ENCODE results near the gene BMPER. TPM values are rescaled to one million over a fixed set of nuclear protein-coding genes. Genes with fewer than 3 reads are reported as not detected.
A peak's percentile ranks its signal among the peaks of the same experiment; 100 is the strongest.

BMPER gene
- polyA plus RNA-seq, 1 experiment, result 8.8 TPM

DNA sequence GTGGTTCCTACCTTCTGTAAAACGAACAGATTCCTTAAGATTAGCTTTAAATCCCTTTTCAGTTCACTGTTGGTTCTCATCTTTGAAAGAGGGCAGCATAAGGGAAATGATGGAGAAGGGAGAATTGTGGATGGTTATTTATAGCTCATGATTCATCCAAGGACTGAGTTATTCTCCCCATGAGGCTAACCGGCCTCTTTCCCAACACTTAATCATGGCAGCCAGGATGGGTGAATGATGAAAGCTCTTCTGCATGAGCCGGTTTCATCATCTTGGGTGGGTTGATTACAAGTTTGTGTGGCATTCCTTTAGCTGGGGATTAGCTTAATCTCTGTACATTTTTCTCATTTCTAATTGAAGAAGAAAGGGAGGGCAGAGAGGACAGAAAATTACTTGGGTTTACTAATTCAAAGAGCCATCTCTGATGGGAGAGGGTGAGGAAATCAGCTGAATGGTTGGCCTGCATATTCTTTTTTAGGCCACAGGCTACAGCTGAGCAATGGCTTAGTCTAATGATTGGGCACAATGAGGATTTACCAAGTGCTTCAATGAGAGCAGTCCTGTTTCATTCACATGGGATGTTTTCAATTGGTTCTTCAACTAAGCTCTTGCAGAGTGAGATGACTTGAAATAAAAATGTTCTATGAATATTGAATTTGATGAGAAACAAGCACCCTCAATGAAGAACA is 250.0 kb downstream of the BMPER start:
- DNase-seq (ENCODE audit: low read depth), result peak; percentile 89
- TF ChIP-seq, protein P1, sequence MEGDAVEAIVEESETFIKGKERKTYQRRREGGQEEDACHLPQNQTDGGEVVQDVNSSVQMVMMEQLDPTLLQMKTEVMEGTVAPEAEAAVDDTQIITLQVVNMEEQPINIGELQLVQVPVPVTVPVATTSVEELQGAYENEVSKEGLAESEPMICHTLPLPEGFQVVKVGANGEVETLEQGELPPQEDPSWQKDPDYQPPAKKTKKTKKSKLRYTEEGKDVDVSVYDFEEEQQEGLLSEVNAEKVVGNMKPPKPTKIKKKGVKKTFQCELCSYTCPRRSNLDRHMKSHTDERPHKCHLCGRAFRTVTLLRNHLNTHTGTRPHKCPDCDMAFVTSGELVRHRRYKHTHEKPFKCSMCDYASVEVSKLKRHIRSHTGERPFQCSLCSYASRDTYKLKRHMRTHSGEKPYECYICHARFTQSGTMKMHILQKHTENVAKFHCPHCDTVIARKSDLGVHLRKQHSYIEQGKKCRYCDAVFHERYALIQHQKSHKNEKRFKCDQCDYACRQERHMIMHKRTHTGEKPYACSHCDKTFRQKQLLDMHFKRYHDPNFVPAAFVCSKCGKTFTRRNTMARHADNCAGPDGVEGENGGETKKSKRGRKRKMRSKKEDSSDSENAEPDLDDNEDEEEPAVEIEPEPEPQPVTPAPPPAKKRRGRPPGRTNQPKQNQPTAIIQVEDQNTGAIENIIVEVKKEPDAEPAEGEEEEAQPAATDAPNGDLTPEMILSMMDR (IDR thresholded peaks at IDR 0.05; ENCODE audit: insufficient read depth, low read depth, low read length), result no peak
- CTCF ChIA-PET, result interaction anchor here (0.8 to 4.6 kb wide), 7 partner anchors 10 to 173 kb away, joined by 3 to 33 read pairs (median 4); no protein-coding TSS in a partner anchor
- Histone ChIP-seq H3K27me3 (ENCODE audit: control insufficient read depth, insufficient read depth, low read length) (no peaks in the 10 kb centered on the region), H3K36me3 (ENCODE audit: control insufficient read depth, insufficient read depth, low read length) (no peaks in the 10 kb centered on the region), H3K4me3 (ENCODE audit: low read depth, low read length) (no peak overlapping the region)
- POLR2A ChIA-PET, result interaction anchor here (1.0 kb wide), 1 partner anchor 10 kb away, joined by 4 read pairs; no protein-coding TSS in a partner anchor

DNA sequence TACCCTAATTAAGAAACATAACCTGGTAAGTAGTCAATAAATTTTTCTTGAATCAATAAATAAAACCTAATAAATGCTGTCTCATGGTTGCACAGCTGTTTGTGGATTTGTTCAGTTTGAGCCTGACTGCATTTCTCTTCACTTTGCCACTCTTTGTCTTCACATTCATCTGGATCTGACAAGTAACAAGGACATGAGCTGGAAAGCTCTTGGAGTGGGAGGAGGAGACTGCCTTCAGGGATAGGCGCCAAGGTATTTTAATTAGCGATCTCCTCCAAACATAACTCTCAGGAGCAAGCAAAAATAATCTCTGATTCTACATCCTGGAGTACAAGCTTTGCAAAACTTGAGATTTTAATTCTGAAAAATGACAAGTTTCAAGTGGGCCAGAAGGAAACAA is 251.0 kb downstream of the BMPER start:
- DNase-seq (ENCODE audit: low read depth), result no peak
- no peaks in the 10 kb centered on the region for H3K27me3 ChIP-seq (ENCODE audit: control insufficient read depth, insufficient read depth, low read length)
- TF ChIP-seq, protein P1 (IDR thresholded peaks at IDR 0.05; ENCODE audit: insufficient read depth, low read depth, low read length), result no peak
- no peaks in the 10 kb centered on the region for H3K36me3 ChIP-seq (ENCODE audit: control insufficient read depth, insufficient read depth, low read length)
- H3K4me3 ChIP-seq (ENCODE audit: low read depth, low read length), result no peak overlapping the region
- ChIA-PET POLR2A (no interaction called here), CTCF (interaction anchor here (0.8 to 4.6 kb wide), 7 partner anchors 9 to 167 kb away, joined by 4 to 33 read pairs (median 5); no protein-coding TSS in a partner anchor)

DNA sequence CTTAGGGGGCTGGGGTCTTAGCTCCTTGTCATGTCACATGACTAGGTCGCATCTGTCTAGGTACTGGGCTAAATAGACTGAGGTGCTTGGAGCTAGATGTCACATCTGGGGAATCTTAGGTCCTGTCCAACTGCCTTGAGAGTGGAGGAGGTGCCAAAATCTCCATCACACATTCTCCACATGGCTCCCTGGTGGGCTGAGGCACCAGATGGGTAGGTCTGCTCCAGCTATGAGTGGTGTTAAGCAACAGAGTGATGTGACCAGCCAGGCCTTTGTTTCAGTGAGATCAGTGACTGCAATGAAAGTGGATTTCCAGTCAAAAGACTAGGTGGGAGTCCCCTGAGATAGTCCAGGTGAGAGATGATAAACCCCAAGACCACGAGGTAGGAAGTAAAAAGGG is 251.8 kb downstream of the BMPER start:
- Histone ChIP-seq H3K36me3 (ENCODE audit: control insufficient read depth, insufficient read depth, low read length) (no peaks in the 10 kb centered on the region), H3K27me3 (ENCODE audit: control insufficient read depth, insufficient read depth, low read length) (no peaks in the 10 kb centered on the region), H3K4me3 (ENCODE audit: low read depth, low read length) (no peak overlapping the region)
- ChIA-PET CTCF (interaction anchor here (1.0 to 4.6 kb wide), 4 partner anchors 8 to 914 kb away, joined by 3 to 33 read pairs (median 5); no protein-coding TSS in a partner anchor), POLR2A (no interaction called here)
- no peak for DNase-seq (ENCODE audit: low read depth)
- TF ChIP-seq, protein P1 (IDR thresholded peaks at IDR 0.05; ENCODE audit: insufficient read depth, low read depth, low read length), result no peak

DNA sequence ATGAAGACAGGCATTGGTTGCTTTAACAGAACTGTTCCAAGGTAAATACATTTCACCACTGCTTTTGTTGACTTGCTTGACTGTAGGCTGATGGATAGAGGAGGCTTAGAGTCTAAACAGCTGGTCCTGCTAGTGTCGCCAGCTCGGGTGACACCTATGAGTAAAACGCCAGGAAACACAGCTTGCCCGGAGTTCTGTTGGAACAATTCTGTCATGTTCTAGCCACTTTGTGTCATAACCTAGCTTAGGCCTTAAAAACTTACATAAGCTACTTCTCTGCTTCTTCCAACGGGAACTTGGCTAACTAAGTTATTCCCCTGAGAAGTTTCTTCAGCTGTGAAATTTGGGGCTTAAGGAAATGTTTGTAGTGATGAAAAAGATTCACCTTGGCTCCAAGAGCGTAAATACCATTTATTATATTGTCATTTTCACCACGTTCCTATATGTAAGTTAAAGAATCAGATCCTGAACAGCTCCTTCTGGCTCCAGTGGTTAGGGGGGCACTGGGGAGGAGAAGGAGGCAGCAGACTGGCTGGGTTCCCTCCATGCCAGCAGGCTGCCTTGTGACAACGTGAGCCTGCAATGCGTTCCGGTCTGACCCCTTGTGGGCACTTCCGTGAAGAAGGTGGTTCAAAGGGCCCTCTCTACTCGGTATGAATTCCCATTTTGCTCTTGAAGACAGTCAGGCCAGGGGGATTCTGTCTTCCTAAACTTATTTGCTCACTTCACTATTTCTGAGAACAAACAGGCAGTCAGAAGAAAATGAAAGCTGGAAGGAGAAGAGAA is 253.2 kb downstream of the BMPER start:
- DNase-seq (ENCODE audit: low read depth), result no peak

More for the DNA sequence above, 253.2 kb downstream of the BMPER start:
- Histone ChIP-seq H3K27me3 (ENCODE audit: control insufficient read depth, insufficient read depth, low read length) (no peaks in the 10 kb centered on the region), H3K4me3 (ENCODE audit: low read depth, low read length) (no peak overlapping the region), H3K36me3 (ENCODE audit: control insufficient read depth, insufficient read depth, low read length) (no peaks in the 10 kb centered on the region)
- TF ChIP-seq, protein P1 (IDR thresholded peaks at IDR 0.05; ENCODE audit: insufficient read depth, low read depth, low read length), result no peak
- POLR2A ChIA-PET, result no interaction called here
- CTCF ChIA-PET, result interaction anchor here (0.9 to 4.6 kb wide), 3 partner anchors 25 to 162 kb away, joined by 3 to 33 read pairs (median 3); no protein-coding TSS in a partner anchor
